Loucy (cell line): Measurements from ENCODE around the gene CST9.

ENCODE experiments used
- CTCF ChIP-seq: fragments of 200-600 bp; sonication (generic); conservative IDR thresholded peaks from 2 replicates; pipeline ENCODE4 v1.5.1; 2014; ENCODE audit warnings: mild to moderate bottlenecking, antibody characterized with exemption, low read length
- EZH2phosphoT487 ChIP-seq: fragments of 200-600 bp; IDR thresholded peaks from 2 replicates; pipeline ENCODE4 v1.6.1; 2018; ENCODE audit warnings: antibody characterized with exemption, mild to moderate bottlenecking, moderate library complexity, borderline replicate concordance

- no peak for TF ChIP-seq CTCF
- TF ChIP-seq EZH2phosphoT487: no peak
Observed at GRCh38 chr20:23636182-23636907, 30.6 kb upstream of the CST9 start.
